ENCODE results near the gene CCDC87.

GRCh38 chr11:66595245-66595904 lies 2.5 kb upstream of the CCDC87 start:
- TF ChIP-seq FOXM1 (IDR thresholded peaks at IDR 0.05; ENCODE audit: borderline replicate concordance, low read depth) (no peak), EGR1 (IDR thresholded peaks at IDR 0.05) (no peak), EP300 (IDR thresholded peaks at IDR 0.05; ENCODE audit: borderline replicate concordance) (no peak), MAX (IDR thresholded peaks at IDR 0.05) (no peak), TAF1 (IDR thresholded peaks at IDR 0.05; ENCODE audit: low read depth) (no peak), YY1 (IDR thresholded peaks at IDR 0.05; ENCODE audit: low read depth) (no peak), RAD21 (IDR thresholded peaks at IDR 0.05; ENCODE audit: low read depth) (no peak), TCF12 (IDR thresholded peaks at IDR 0.05; ENCODE audit: low read depth) (no peak), USF1 (IDR thresholded peaks at IDR 0.05) (no peak), TEAD4 (IDR thresholded peaks at IDR 0.05) (no peak), ZBTB7A (IDR thresholded peaks at IDR 0.05; ENCODE audit: low read depth) (no peak), REST (IDR thresholded peaks at IDR 0.05; ENCODE audit: low read depth) (no peak)

All from Ishikawa (cell line).